ENCODE measurements around the gene ATF7. TPM values are rescaled to one million over a fixed set of nuclear protein-coding genes. Genes with fewer than 3 reads are reported as not detected.

ATF7 gene
- polyA plus RNA-seq, 3 donors: 21.7 to 27.9 (median 24.4) TPM

DNA sequence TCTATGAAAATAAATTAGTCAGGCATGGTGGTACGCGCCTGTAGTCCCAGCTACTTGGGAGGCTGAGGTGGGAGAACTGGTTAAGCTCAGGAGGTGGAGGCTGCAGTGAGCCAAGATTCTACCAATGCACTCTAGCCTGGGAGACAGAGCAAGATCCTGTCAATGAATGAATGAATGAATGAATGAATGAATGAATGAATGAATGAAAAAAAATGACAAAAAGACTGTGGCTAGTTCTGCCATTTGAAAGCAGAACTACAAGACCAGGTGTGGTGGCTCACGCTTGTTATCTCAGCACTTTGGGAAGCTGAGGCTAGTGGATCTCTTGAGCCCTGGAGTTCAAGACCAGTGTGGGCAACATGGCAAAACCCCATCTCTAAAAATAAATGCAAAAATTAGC is 86.7 kb downstream of the ATF7 start:
- no CpG with 5 or more reads among the region's 3 CpGs for WGBS (ENCODE audit: insufficient coverage)
- Histone ChIP-seq H3K79me2 (ENCODE audit: insufficient read depth, low read length) (no peaks in the 10 kb centered on the region), H3K27ac (ENCODE audit: low read depth in 1 of 2, low read length in 2 of 2) (no peak overlapping the region), H3K27me3 (ENCODE audit: control insufficient read depth in 2 of 2, insufficient read depth in 2 of 2, low read length in 2 of 2) (no peaks in the 10 kb centered on the region), H3K36me3 (replicated peaks in 1 of 2; ENCODE audit: control insufficient read depth in 1 of 2, insufficient read depth in 2 of 2, low read length in 2 of 2) (peaks cover 50 to 86% of the 10 kb centered on the region in 2 donors), H3K9ac (ENCODE audit: insufficient read depth, low read length, poor library complexity, severe bottlenecking) (no peak overlapping the region), H3K4me3 (replicated peaks in 1 of 3; ENCODE audit: low read depth in 2 of 3, low read length in 3 of 3) (no peak overlapping the region), H2AFZ (ENCODE audit: insufficient read depth, low read depth, low read length, poor library complexity, severe bottlenecking) (no peak overlapping the region), H3K4me1 (ENCODE audit: control insufficient read depth in 1 of 2, insufficient read depth in 2 of 2, low read length in 2 of 2) (peaks cover 17 to 20% of the 10 kb centered on the region in 2 donors), H4K20me1 (ENCODE audit: insufficient read depth, low read length) (peaks cover 3% of the 10 kb centered on the region), H3K9me3 (replicated peaks in 1 of 2; ENCODE audit: control insufficient read depth in 1 of 2, insufficient read depth in 1 of 2, low read length in 2 of 2) (no peaks in the 10 kb centered on the region), H3K4me2 (replicated peaks; ENCODE audit: extremely low read depth, low read length, poor library complexity, severe bottlenecking) (no peak overlapping the region)
- peaks cover 16% of the 10 kb centered on the region for H3K4me1 Mint-ChIP-seq
- H3K4me3 Mint-ChIP-seq: no peak overlapping the region
- no peaks in the 10 kb centered on the region for H3K9me3 Mint-ChIP-seq
- peaks cover 66 to 81% of the 10 kb centered on the region in 2 donors for H3K36me3 Mint-ChIP-seq
- no peak for DNase-seq
- H3K27me3 Mint-ChIP-seq (ENCODE audit: low read depth in 3 of 3): peaks cover 0 to 2% (median 0%) of the 10 kb centered on the region in 3 donors
- H3K27ac Mint-ChIP-seq: no peak overlapping the region
- TF ChIP-seq, protein P1, sequence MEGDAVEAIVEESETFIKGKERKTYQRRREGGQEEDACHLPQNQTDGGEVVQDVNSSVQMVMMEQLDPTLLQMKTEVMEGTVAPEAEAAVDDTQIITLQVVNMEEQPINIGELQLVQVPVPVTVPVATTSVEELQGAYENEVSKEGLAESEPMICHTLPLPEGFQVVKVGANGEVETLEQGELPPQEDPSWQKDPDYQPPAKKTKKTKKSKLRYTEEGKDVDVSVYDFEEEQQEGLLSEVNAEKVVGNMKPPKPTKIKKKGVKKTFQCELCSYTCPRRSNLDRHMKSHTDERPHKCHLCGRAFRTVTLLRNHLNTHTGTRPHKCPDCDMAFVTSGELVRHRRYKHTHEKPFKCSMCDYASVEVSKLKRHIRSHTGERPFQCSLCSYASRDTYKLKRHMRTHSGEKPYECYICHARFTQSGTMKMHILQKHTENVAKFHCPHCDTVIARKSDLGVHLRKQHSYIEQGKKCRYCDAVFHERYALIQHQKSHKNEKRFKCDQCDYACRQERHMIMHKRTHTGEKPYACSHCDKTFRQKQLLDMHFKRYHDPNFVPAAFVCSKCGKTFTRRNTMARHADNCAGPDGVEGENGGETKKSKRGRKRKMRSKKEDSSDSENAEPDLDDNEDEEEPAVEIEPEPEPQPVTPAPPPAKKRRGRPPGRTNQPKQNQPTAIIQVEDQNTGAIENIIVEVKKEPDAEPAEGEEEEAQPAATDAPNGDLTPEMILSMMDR (IDR thresholded peaks at IDR 0.05): no peak
- intact Hi-C loops (cut with micrococcal nuclease): no loop called here

DNA sequence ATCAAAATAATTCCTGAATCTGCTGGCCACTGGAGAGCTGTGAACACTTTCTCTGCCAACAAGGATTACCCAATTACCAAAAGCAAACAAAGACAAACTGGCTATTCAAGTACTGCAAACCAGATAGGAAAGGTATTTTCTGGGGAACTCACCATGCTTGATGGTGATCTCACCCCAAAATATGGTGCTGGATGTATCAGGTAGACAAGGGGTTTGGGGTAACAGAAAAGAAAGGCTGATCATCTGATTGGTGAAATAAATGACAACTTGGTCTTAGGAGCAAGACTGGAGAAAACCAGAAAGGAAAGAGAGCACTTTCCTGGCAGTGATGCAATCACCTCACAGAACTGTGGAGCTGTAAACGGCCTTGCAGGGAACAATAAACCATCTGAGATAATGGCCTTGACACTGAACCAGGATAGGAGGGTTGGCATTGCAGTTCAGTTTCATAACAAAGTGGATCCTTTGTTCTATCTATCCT is 87.9 kb downstream of the ATF7 start:
- H3K27ac Mint-ChIP-seq: peak overlapping the region in 2 of 7 donors; percentile 27 to 42
- peaks cover 3% of the 10 kb centered on the region for H4K20me1 ChIP-seq (ENCODE audit: insufficient read depth, low read length)
- no peak for DNase-seq
- no peak overlapping the region for H3K4me3 ChIP-seq (replicated peaks in 1 of 3; ENCODE audit: low read depth in 2 of 3, low read length in 3 of 3)
- no peak overlapping the region for H3K4me2 ChIP-seq (replicated peaks; ENCODE audit: extremely low read depth, low read length, poor library complexity, severe bottlenecking)
- H2AFZ ChIP-seq (ENCODE audit: insufficient read depth, low read depth, low read length, poor library complexity, severe bottlenecking): no peak overlapping the region
- peaks cover 21% of the 10 kb centered on the region for H3K4me1 Mint-ChIP-seq
- H3K36me3 Mint-ChIP-seq: peaks cover 63 to 82% of the 10 kb centered on the region in 2 donors
- intact Hi-C loops (cut with micrococcal nuclease): no loop called here
- H3K27me3 ChIP-seq (ENCODE audit: control insufficient read depth in 2 of 2, insufficient read depth in 2 of 2, low read length in 2 of 2): no peaks in the 10 kb centered on the region
- no peak overlapping the region for H3K4me3 Mint-ChIP-seq
- peaks cover 0 to 2% (median 0%) of the 10 kb centered on the region in 3 donors for H3K27me3 Mint-ChIP-seq (ENCODE audit: low read depth in 3 of 3)
- no peaks in the 10 kb centered on the region for H3K9me3 Mint-ChIP-seq
- no peak overlapping the region for H3K9ac ChIP-seq (ENCODE audit: insufficient read depth, low read length, poor library complexity, severe bottlenecking)
- peaks cover 53 to 87% of the 10 kb centered on the region in 2 donors for H3K36me3 ChIP-seq (replicated peaks in 1 of 2; ENCODE audit: control insufficient read depth in 1 of 2, insufficient read depth in 2 of 2, low read length in 2 of 2)
- H3K9me3 ChIP-seq (replicated peaks in 1 of 2; ENCODE audit: control insufficient read depth in 1 of 2, insufficient read depth in 1 of 2, low read length in 2 of 2): no peaks in the 10 kb centered on the region
- TF ChIP-seq, protein P1 (IDR thresholded peaks at IDR 0.05): no peak
- no peaks in the 10 kb centered on the region for H3K79me2 ChIP-seq (ENCODE audit: insufficient read depth, low read length)
- H3K4me1 ChIP-seq (ENCODE audit: control insufficient read depth in 1 of 2, insufficient read depth in 2 of 2, low read length in 2 of 2): peaks cover 22 to 25% of the 10 kb centered on the region in 2 donors
- no CpG with 5 or more reads among the region's 1 CpG for WGBS (ENCODE audit: insufficient coverage)
- H3K27ac ChIP-seq (ENCODE audit: low read depth in 1 of 2, low read length in 2 of 2): peak overlapping the region in 1 of 2 donors; percentile 33

Data from CD14-positive monocyte (primary cell).